WI38 (cell line): ENCODE results near the gene ADGRA3.

ENCODE experiments used
- H3K4me3 ChIP-seq: 2 replicates; pipeline ENCODE4 v1.5.1; 2011; ENCODE audit warnings: low read depth, mild to moderate bottlenecking, control low read depth, low read length
- TF ChIP-seq, protein P1 (sequence below): IDR thresholded peaks from 2 replicates; pipeline ENCODE4 v1.5.1; 2012; ENCODE audit warnings: low read depth, mild to moderate bottlenecking, control low read depth, low read length

Gene ADGRA3

DNA sequence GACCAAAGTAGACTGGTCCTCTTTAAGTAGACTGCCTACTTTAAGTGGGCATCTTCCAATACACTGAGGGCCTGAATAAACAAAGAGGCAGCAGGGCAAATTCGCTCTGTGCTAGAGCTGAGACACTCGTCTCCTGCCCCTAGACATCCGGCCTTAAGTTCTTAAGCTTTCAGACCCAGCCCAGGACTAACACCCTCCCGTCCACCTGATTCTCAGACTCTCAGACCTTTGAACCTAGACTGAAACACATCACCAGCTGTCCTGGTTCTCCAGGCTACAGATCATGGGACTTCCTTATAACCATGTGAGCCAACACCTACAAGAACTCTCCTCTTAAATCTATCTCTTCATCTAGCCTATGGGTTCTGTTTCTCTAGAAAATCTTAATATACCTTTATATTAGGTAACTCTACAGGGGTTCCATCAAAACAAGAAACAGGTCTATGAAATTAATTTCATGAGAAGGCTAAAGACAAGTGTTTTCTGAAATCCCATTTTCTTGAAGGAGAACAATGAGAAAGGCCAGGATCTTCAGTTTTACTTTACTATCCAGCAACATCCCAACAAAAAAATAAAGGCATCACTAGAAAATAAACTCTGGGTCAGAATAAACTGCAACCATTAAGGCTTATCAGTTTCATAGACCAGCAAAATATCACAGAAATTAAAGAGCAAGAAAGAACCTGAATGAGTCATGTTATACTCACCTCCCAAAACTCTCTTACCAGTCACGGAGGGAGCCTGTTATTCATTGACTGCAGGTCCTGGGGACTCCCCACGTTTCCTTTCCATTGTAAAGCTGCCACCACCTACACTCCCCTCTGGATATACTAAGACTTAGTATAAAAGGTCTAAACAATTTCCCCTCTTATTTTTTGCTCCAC, 14.8 kb downstream of the ADGRA3 start:
- no peak overlapping the region for H3K4me3 ChIP-seq
- TF ChIP-seq, protein P1, sequence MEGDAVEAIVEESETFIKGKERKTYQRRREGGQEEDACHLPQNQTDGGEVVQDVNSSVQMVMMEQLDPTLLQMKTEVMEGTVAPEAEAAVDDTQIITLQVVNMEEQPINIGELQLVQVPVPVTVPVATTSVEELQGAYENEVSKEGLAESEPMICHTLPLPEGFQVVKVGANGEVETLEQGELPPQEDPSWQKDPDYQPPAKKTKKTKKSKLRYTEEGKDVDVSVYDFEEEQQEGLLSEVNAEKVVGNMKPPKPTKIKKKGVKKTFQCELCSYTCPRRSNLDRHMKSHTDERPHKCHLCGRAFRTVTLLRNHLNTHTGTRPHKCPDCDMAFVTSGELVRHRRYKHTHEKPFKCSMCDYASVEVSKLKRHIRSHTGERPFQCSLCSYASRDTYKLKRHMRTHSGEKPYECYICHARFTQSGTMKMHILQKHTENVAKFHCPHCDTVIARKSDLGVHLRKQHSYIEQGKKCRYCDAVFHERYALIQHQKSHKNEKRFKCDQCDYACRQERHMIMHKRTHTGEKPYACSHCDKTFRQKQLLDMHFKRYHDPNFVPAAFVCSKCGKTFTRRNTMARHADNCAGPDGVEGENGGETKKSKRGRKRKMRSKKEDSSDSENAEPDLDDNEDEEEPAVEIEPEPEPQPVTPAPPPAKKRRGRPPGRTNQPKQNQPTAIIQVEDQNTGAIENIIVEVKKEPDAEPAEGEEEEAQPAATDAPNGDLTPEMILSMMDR: no peak

DNA sequence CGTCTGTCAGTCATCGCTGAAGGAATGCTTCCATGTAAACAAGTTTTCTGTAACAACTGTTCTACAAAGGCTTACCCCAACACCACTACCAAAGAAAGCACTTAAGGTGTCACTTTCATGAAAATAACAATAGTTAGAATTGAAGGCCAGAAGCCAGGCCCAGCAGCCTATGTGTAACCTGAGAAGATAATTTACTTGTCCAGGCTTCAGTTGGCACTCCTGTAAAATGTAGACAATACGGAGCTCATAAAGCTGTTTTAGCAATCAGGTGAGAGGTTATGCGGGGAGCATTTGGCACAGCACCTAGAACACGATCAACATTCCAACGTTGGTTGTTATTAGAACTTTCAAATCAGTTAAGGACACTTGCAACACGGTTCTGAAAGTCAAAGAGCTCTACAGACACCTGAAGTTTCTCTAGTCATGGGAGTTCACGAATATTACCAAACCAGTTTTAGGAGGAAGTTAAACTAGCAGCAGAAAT, 15.7 kb downstream of the ADGRA3 start:
- TF ChIP-seq, protein P1: no peak
- no peak overlapping the region for H3K4me3 ChIP-seq

DNA sequence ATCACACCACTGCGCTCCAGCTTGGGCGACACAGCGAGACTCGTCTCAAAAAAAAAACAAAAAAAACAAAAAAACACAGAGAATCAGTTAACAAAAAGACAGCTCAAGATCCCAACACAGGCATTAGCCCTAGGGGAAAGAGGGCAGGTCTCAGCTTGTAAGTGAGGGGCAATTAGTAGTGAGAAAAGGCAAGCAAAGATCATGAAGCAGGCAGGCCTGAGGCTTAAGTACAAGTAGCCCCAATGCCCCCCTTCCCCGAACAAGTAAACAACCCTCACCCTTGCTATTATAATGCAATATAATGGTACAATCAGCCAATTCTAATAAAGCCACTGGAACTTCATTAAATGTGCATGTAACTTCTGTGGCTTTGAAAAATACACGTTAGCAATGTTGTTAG, 17.0 kb downstream of the ADGRA3 start:
- H3K4me3 ChIP-seq: no peak overlapping the region

DNA sequence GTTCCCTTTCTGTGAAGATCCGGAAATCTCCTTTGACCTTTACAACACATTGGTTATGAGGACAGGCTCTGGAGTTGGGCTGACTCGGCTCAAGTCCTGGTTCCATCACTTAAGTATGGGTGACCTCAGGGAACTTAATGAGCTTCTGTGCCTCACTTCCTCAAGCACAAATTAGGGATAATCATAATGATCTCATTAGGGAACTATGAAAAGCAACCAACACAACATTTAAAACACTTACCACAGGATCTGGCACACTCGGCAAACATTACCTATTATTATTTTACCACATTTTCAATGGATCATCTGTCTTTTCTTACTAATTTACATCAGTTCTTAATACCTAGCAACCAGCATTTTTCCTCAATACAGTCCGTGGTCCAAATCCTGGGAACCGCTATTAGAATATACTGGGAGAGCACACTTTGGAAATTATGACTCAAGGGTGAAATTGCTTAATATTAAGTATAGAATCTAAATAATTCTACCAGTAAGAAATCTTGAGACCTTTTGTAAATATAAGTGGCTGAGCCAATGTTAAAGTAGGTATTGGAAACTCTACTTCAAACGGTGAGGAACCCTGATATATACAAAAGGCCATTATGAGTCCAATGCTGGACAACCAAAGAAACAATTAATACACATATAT, 19.6 kb downstream of the ADGRA3 start:
- TF ChIP-seq, protein P1: no peak
- no peak overlapping the region for H3K4me3 ChIP-seq

More for the DNA sequence above, 17.0 kb downstream of the ADGRA3 start:
- TF ChIP-seq, protein P1: no peak

DNA sequence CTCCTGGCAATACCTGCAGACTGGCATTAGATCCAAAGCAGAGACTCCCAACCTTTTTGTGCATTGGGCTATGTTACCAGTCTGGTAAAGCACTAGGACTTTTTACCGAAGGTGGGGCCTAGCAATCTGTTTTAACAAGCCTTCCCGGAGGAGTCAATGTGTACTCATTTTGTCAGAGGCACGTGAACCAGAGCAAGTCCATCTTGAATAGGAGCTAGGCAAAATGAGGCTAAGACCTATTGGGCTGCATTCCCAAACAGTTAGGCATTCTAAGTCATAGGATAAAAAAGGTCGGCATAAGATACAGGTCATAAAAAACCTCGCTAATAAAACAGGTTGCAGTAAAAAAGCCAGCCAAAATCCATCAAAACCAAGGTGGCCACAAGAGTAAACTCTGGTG, 22.3 kb downstream of the ADGRA3 start:
- TF ChIP-seq, protein P1: no peak
- no peak overlapping the region for H3K4me3 ChIP-seq

DNA sequence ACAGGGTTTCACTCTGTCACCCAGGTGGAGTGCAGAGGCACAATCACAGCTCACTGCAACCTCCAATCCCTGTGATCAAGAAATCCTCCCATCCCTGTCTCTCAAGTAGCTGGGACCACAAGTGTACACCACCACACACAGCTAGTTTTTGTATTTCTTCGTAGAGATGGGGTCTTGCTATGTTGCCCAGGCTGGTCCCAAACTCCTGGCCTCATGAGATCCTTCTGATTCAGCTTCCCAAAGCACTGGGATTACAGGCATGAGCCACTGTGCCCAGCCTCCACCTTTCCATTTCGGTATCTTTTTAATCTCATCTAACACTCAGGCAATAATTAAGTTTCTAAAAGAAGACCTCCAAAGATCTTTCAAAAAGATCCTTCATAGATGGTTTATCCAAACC, 22.9 kb downstream of the ADGRA3 start:
- TF ChIP-seq, protein P1: no peak
- no peak overlapping the region for H3K4me3 ChIP-seq

DNA sequence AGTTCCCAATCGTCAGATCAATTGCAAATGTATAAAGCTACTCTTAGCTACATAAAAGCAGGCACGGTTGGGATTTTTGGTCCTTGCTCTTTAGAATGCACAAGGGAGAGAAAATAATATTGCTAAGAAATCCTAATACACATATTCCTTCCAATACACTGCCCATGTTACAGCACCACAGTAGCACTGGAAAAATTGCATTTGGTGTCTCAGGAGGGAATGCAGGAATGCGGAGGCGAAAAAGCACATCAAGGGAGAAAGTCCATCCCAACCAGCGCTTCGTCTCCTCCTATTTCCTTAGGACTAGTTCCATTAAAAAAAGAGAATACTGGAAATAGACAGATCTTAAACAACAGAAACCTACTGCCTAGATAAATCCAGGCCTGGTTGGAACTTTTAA, 23.9 kb downstream of the ADGRA3 start:
- H3K4me3 ChIP-seq: no peak overlapping the region
- TF ChIP-seq, protein P1: no peak
